Muscle layer of colon (tissue), 2 donors: Measurements from ENCODE around the gene JAK3.
"Not testable (repeated sequence)": the region's sequence is repeated elsewhere in the genome, so short reads cannot be mapped to it uniquely, and the experiment has no call there.

Experiments used
- H3K27ac ChIP-seq: one replicate; pipeline ENCODE4 v1.7.0; 2013; ENCODE audit warnings: low read depth, mild to moderate bottlenecking, low read length, moderate library complexity
- H3K27me3 ChIP-seq, 2 donors: one replicate each; pipeline ENCODE4 v1.7.0; 2013; ENCODE audit warnings: low read length in 2 of 2, mild to moderate bottlenecking in 2 of 2; ENCODE audit not compliant: insufficient read depth in 2 of 2, control insufficient read depth in 1 of 2
- H3K36me3 ChIP-seq: one replicate; pipeline ENCODE4 v1.7.0; 2013; ENCODE audit warnings: mild to moderate bottlenecking, low read length; ENCODE audit not compliant: insufficient read depth
- H3K4me1 ChIP-seq: one replicate; pipeline ENCODE4 v1.7.0; 2013; ENCODE audit warnings: mild to moderate bottlenecking, low read length; ENCODE audit not compliant: insufficient read depth
- H3K4me3 ChIP-seq, 2 donors: one replicate each; pipeline ENCODE4 v1.7.0; 2013; ENCODE audit warnings: low read length in 2 of 2, low read depth in 1 of 2, mild to moderate bottlenecking in 1 of 2, moderate library complexity in 1 of 2
- H3K9ac ChIP-seq: one replicate; pipeline ENCODE4 v1.7.0; 2013; ENCODE audit warnings: low read length
- H3K9me3 ChIP-seq: one replicate; pipeline ENCODE4 v1.7.0; 2013; ENCODE audit warnings: mild to moderate bottlenecking, low read length
- donor health status: abdominal sarcoma.
- donor health status: Adenocarcinoma of cecum.

The JAK3 gene

GRCh38 chr19:17811681-17812080, 36.1 kb downstream of the JAK3 start:
- Histone ChIP-seq H3K4me1 (no peaks in the 10 kb centered on the region), H3K9me3 (no peaks in the 10 kb centered on the region), H3K27ac (no peak overlapping the region), H3K27me3 (no peaks in the 10 kb centered on the region), H3K9ac (no peak overlapping the region), H3K4me3 (no peak overlapping the region), H3K36me3 (no peaks in the 10 kb centered on the region)

- Histone ChIP-seq H3K4me1 (no peaks in the 10 kb centered on the region), H3K27me3 (no peaks in the 10 kb centered on the region)
Measured at GRCh38 chr19:17811103-17811502, 36.7 kb downstream of the JAK3 start.

DNA sequence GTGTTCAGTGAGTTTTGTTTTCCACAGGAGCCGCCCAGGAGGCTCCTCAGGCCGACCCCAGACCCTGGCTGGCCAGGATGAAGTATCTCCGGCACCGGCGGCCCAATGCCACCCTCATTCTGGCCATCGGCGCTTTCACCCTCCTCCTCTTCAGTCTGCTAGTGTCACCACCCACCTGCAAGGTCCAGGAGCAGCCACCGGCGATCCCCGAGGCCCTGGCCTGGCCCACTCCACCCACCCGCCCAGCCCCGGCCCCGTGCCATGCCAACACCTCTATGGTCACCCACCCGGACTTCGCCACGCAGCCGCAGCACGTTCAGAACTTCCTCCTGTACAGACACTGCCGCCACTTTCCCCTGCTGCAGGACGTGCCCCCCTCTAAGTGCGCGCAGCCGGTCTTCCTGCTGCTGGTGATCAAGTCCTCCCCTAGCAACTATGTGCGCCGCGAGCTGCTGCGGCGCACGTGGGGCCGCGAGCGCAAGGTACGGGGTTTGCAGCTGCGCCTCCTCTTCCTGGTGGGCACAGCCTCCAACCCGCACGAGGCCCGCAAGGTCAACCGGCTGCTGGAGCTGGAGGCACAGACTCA, 40.0 kb downstream of the JAK3 start:
- no peaks in the 10 kb centered on the region for H3K9me3 ChIP-seq
- no peak overlapping the region for H3K4me3 ChIP-seq
- no peak overlapping the region for H3K9ac ChIP-seq
- H3K36me3 ChIP-seq, result no peaks in the 10 kb centered on the region
- H3K4me1 ChIP-seq, result no peaks in the 10 kb centered on the region
- H3K27me3 ChIP-seq, result no peaks in the 10 kb centered on the region
- no peak overlapping the region for H3K27ac ChIP-seq

More at GRCh38 chr19:17811103-17811502, 36.7 kb downstream of the JAK3 start:
- Histone ChIP-seq H3K27ac (no peak overlapping the region), H3K9me3 (no peaks in the 10 kb centered on the region), H3K4me3 (no peak overlapping the region), H3K36me3 (no peaks in the 10 kb centered on the region), H3K9ac (no peak overlapping the region)

DNA sequence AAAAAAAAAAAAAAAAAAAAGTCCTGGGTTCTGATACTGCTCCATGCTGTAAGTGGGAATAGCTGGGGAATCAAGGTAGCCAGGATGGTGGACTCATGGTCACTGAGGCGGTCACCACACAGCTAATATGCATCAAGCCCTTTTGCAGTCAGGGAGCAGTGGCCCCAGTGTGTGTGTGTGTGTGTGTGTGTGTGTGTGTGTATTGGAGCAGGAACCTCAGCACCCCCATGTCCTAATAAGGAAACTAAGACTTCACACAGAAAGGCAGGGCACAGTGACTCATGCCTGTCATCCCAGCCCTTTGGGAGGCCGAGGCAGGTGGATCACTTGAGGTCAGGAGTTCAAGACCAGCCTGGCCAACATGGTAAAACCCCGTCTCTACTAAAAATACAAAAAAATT, 40.8 kb downstream of the JAK3 start:
- Histone ChIP-seq H3K27me3 (no peaks in the 10 kb centered on the region), H3K9me3 (no peaks in the 10 kb centered on the region), H3K36me3 (no peaks in the 10 kb centered on the region), H3K9ac (no peak overlapping the region), H3K27ac (no peak overlapping the region), H3K4me3 (no peak overlapping the region), H3K4me1 (no peaks in the 10 kb centered on the region)

DNA sequence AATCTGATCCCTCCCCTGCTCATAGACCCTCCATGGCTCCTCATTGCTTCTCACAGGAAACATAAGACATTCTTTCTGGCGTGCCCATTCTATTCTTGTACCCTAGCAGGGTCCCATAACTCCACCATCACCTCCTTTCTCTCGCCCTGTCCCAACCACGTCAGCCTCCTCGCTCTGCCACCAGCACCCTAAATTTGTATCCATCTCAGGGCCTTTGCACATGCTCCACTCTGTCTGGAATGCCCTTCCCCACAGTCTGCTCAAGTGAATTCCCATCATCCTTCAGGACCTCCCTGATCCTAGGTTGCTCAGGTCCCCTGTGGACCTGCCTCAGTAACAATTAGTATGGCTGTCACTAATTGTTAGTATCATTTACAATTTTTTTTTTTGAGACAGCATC, 42.4 kb downstream of the JAK3 start:
- no peaks in the 10 kb centered on the region for H3K27me3 ChIP-seq
- H3K36me3 ChIP-seq, result no peaks in the 10 kb centered on the region
- H3K4me1 ChIP-seq, result no peaks in the 10 kb centered on the region
- H3K9me3 ChIP-seq, result no peaks in the 10 kb centered on the region
- H3K27ac ChIP-seq, result no peak overlapping the region
- no peak overlapping the region for H3K4me3 ChIP-seq
- H3K9ac ChIP-seq, result no peak overlapping the region

DNA sequence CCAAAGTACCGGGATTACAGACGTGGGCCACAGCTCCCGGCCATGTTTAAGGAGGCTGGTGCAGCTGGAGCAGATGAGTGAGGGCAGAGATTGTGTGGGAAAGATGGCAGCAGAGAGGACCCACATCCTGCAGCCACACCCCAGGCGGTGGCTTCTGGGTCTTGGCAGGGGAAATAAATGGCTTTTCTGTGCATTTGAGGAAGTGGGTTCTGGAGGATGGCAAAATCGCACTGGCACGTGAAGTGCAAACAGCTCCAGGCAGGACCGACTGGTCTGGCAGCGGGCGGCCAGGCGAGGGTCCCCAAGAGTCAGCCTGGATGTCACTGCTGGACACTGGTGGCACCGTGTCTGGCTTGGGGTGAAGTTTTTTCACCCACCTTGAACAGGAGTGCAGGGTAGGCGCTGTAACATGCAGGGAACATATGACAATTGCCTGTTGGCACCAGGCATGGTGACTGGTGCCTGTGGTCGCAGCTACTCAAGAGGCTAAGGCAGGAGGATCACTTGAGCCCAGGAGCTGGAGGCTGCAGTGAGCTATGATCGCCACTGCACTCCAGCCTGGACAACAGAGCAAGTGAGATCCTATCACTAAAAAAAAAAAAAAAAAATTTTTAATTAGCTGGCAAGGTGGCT, 44.4 kb downstream of the JAK3 start:
- Histone ChIP-seq H3K4me3 (no peak overlapping the region), H3K4me1 (no peaks in the 10 kb centered on the region), H3K9me3 (no peaks in the 10 kb centered on the region), H3K27ac (no peak overlapping the region), H3K9ac (no peak overlapping the region), H3K36me3 (no peaks in the 10 kb centered on the region), H3K27me3 (no peaks in the 10 kb centered on the region)

DNA sequence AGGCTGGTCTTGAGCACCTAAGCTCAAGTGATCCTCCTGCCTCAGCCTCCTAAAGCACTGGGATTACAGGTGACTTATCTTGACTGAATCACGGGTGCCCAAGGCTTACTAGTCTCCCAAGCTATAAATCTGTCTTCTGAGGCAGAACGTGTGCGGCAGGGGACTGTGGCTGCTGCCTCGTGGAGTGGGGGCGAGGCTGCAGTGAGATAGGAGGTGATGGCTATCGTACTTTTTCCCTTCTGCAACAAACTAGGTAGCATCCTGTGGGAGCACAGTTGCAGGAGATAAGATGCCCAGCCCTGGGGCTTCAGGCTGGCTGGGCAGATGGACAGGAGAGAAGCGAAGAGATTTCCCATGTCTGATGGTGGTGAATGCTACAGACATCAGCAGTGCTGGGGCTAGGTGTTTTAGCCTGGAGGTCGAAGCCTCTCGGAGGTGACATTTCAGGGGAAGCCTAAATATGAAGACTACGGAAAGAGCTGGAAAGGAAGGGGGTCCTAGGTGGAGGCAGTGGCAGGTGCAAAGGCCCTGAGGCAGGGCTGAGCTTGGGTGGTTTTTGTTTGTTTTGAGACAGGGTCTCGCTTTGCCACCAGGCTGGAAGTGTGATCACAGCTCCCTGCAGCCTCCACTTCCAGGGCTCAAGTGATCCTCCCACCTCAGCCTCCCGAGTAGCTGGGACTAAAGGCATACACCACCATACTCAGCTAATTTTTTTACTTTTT, 45.5 kb downstream of the JAK3 start:
- H3K4me1 ChIP-seq, result no peaks in the 10 kb centered on the region
- H3K27me3 ChIP-seq, result no peaks in the 10 kb centered on the region
- H3K9me3 ChIP-seq, result no peaks in the 10 kb centered on the region
- H3K4me3 ChIP-seq, result no peak overlapping the region
- no peaks in the 10 kb centered on the region for H3K36me3 ChIP-seq
- no peak overlapping the region for H3K9ac ChIP-seq
- no peak overlapping the region for H3K27ac ChIP-seq

- H3K4me1 ChIP-seq, H3K27ac ChIP-seq, H3K9me3 ChIP-seq, H3K9ac ChIP-seq, H3K4me3 ChIP-seq, H3K36me3 ChIP-seq: not testable (repeated sequence)
- H3K27me3 ChIP-seq, result peaks cover 17 to 29% of the 10 kb centered on the region in 2 donors
Measured at GRCh38 chr19:17798599-17798998, 49.2 kb downstream of the JAK3 start.

- H3K4me3 ChIP-seq, result no peak overlapping the region
- no peaks in the 10 kb centered on the region for H3K4me1 ChIP-seq
- no peak overlapping the region for H3K9ac ChIP-seq
- no peak overlapping the region for H3K27ac ChIP-seq
- no peaks in the 10 kb centered on the region for H3K36me3 ChIP-seq
- H3K27me3 ChIP-seq, result peaks cover 18 to 33% of the 10 kb centered on the region in 2 donors
- no peaks in the 10 kb centered on the region for H3K9me3 ChIP-seq
Measured at GRCh38 chr19:17797424-17798201, 50.2 kb downstream of the JAK3 start.

DNA sequence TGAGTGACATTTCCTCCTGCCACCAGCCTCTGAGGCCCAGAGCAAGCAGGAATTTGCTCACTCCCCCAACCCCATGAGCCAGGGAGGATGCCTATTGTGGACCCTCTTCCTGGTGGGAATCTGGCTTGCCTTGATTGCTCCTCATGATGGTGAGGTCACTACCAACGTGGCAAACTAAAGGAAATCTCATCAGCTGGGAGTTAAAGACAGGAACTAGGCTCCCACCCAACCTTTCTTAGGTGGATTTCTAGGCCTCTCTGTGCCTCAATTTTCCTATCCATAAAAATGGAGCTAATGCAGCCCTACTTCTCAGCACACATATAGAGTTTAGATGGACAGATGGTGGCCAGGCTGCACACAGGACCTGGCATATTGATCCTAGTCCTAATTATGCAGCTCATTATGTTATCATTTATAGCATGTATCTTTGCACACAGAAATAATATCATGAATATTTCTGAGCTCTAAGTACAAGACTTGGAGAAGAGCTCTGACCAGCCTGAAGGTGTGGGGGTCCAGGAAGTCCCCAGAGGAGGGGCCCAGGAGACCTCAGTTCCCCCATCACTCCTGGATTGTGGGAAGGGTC, 50.9 kb downstream of the JAK3 start:
- Histone ChIP-seq H3K9me3 (no peaks in the 10 kb centered on the region), H3K9ac (no peak overlapping the region), H3K27me3 (peaks cover 18 to 33% of the 10 kb centered on the region in 2 donors), H3K4me1 (no peaks in the 10 kb centered on the region), H3K36me3 (no peaks in the 10 kb centered on the region), H3K4me3 (no peak overlapping the region), H3K27ac (no peak overlapping the region)
